ENCODE data around the gene ZNF2. TPM values are rescaled to one million over a fixed set of nuclear protein-coding genes. Genes with fewer than 3 reads are reported as not detected.
"Not testable (repeated sequence)": the region's sequence is repeated elsewhere in the genome, so short reads cannot be mapped to it uniquely, and the experiment has no call there.

The ZNF2 gene
- total RNA-seq, 1 experiment from 2014 or later = 4.2 TPM

GRCh38 chr2:95171902-95172301 is 6.3 kb downstream of the ZNF2 start:
- Histone ChIP-seq H3K9me3 (replicated peaks) (no peaks in the 10 kb centered on the region), H3K27me3 (replicated peaks) (no peaks in the 10 kb centered on the region), H3K4me3 (no peak overlapping the region), H3K36me3 (no peaks in the 10 kb centered on the region), H3K27ac (no peak overlapping the region), H3K4me1 (replicated peaks) (no peaks in the 10 kb centered on the region; the same call in 1 of the 2 replicates)
- no peak for DNase-seq (ENCODE audit: low read depth in 1 of 2, low spot score in 2 of 2)

DNA sequence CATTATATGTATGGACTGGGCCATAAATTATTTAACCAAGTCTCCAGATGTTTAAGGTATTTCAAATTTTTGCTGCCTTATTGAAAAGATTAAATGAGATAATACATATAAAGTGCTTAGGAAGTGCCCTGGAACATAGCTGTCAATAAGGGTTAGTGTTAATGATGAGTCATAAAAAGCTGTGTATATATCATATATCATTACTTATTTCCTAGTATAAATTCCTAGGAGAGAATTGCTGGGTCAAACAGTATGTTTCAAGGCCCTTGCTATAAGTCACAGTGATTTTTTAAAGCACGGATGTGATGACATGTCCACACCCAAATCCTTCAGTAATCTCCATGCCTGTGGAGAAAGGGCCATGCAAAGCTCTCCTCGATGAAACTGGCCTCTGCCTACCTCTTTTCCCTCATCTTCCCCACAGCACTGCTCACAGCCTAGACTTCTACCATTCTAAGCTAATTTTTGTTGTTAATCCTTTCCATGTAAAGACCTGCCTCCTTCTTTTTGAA is 8.5 kb downstream of the ZNF2 start:
- Histone ChIP-seq H3K4me3 (no peak overlapping the region), H3K27me3 (replicated peaks) (no peaks in the 10 kb centered on the region), H3K4me1 (replicated peaks) (no peaks in the 10 kb centered on the region), H3K36me3 (0 out of 2 replicates have a peak, but pooled peaks cover 4% of the 10 kb centered on the region), H3K9me3 (replicated peaks) (no peaks in the 10 kb centered on the region), H3K27ac (no peak overlapping the region)
- DNase-seq (ENCODE audit: low read depth in 1 of 2, low spot score in 2 of 2) = no peak

- H3K27ac ChIP-seq = no peak overlapping the region
- peaks cover 3% of the 10 kb centered on the region; the same call in 1 of the 2 replicates for H3K9me3 ChIP-seq (replicated peaks)
- DNase-seq (ENCODE audit: low read depth in 1 of 2, low spot score in 2 of 2) = no peak
- peaks cover 31% of the 10 kb centered on the region for H3K36me3 ChIP-seq
- H3K4me3 ChIP-seq = no peak overlapping the region
- H3K4me1 ChIP-seq (replicated peaks) = no peaks in the 10 kb centered on the region
- no peaks in the 10 kb centered on the region for H3K27me3 ChIP-seq (replicated peaks)
These were observed 13.8 kb downstream of the ZNF2 start for GRCh38 chr2:95179451-95179850.

DNA sequence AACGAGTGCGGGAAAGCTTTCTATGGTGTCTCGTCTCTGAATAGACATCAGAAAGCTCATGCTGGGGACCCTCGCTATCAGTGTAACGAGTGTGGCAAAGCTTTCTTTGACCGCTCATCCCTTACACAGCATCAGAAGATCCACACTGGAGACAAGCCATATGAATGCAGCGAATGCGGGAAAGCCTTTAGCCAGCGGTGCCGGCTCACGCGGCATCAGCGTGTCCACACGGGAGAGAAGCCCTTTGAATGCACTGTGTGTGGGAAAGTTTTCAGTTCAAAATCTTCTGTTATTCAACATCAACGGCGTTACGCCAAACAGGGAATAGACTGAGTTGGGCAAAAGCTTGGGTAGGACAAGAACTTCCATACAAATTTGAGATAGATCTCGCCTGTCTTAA is 16.2 kb downstream of the ZNF2 start:
- Histone ChIP-seq H3K9me3 (replicated peaks) (peaks cover 3% of the 10 kb centered on the region; the same call in 1 of the 2 replicates), H3K4me3 (no peak overlapping the region), H3K27me3 (replicated peaks) (no peaks in the 10 kb centered on the region), H3K36me3 (peaks cover 31% of the 10 kb centered on the region), H3K27ac (no peak overlapping the region), H3K4me1 (replicated peaks) (no peaks in the 10 kb centered on the region)
- DNase-seq (ENCODE audit: low read depth in 1 of 2, low spot score in 2 of 2) = no peak

DNA sequence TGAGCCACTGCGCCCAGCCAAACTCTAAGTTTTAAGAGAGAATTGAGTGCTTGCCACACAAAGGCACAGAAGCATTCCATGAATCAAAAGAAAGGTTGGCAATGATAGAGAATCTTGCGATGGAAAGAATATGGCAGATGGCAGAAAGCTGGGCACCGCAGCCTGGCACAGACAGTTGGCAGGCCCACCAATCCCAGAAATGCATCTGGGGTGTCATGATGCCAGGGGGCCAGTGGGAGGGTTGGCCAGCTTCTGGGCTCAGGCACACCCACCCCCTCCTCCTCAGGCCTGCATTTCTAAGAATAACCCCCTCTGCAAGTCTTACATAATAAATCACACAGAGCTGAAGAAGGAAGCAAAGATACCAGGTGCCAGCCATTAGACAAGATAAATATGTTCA is 19.6 kb downstream of the ZNF2 start:
- Histone ChIP-seq H3K4me3 (no peak overlapping the region), H3K36me3 (peaks cover 27% of the 10 kb centered on the region), H3K4me1 (replicated peaks) (no peaks in the 10 kb centered on the region), H3K27ac (no peak overlapping the region), H3K27me3 (replicated peaks) (no peaks in the 10 kb centered on the region), H3K9me3 (replicated peaks) (peaks cover 3% of the 10 kb centered on the region; the same call in 1 of the 2 replicates)
- no peak for DNase-seq (ENCODE audit: low read depth in 1 of 2, low spot score in 2 of 2)

DNA sequence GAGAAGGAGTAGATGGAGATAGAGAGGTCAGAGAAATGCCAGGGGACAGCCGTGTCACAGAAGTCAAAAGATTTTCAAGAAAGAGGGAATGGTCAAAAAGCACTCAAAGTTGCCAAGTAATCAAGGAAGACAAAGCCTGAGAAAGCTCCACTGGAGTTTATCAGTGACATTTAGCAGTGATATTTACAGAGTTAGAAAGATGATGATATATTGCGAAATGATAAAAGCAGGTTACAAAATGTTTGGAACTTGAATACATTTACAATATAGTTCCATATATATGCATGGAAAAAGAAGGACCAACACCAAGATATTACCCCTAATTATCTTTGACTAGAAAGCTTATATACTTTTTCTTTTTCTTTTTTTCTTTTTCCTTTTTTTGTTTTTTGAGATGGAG is 20.4 kb downstream of the ZNF2 start:
- Histone ChIP-seq H3K27ac (no peak overlapping the region), H3K4me3 (no peak overlapping the region), H3K27me3 (replicated peaks) (no peaks in the 10 kb centered on the region; the same call in 1 of the 2 replicates), H3K36me3 (peaks cover 21% of the 10 kb centered on the region), H3K4me1 (replicated peaks) (no peaks in the 10 kb centered on the region), H3K9me3 (replicated peaks) (no peaks in the 10 kb centered on the region; the same call in 1 of the 2 replicates)
- no peak for DNase-seq (ENCODE audit: low read depth in 1 of 2, low spot score in 2 of 2)

GRCh38 chr2:95192956-95193355 is 27.3 kb downstream of the ZNF2 start:
- H3K4me3 ChIP-seq; H3K4me1 ChIP-seq (replicated peaks); H3K36me3 ChIP-seq; H3K27ac ChIP-seq; H3K9me3 ChIP-seq (replicated peaks); H3K27me3 ChIP-seq (replicated peaks): not testable (repeated sequence)
- DNase-seq (ENCODE audit: low read depth in 1 of 2, low spot score in 2 of 2) = peak in 1 of 2 experiments; percentile 52

DNA sequence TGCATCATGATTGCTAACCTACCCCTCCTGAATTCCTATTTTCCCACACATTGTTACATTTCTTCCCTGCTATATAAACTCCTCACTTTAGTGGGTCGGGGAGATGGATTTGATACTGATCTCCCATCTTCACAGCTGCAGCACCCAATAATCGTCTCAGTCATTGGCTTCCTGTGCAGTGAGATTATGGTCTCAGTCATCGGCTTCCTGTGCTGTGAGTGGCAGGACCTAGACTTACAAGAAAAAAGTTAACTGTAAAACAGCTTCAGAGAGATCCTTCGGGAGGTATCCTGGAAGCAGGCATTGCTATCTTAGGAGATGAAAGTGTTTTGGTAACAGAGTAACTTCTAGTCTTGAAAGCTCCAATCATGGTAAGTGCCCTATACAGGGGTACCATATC is 38.3 kb downstream of the ZNF2 start:
- H3K27ac ChIP-seq = no peak overlapping the region
- H3K4me3 ChIP-seq = no peak overlapping the region
- H3K4me1 ChIP-seq (replicated peaks) = peaks cover 5% of the 10 kb centered on the region; the same call in 1 of the 2 replicates
- DNase-seq (ENCODE audit: low read depth in 1 of 2, low spot score in 2 of 2) = no peak
- H3K9me3 ChIP-seq (replicated peaks) = 0 out of 2 replicates have a peak, but pooled peaks cover 2% of the 10 kb centered on the region
- no peaks in the 10 kb centered on the region for H3K27me3 ChIP-seq (replicated peaks)
- no peaks in the 10 kb centered on the region for H3K36me3 ChIP-seq

DNA sequence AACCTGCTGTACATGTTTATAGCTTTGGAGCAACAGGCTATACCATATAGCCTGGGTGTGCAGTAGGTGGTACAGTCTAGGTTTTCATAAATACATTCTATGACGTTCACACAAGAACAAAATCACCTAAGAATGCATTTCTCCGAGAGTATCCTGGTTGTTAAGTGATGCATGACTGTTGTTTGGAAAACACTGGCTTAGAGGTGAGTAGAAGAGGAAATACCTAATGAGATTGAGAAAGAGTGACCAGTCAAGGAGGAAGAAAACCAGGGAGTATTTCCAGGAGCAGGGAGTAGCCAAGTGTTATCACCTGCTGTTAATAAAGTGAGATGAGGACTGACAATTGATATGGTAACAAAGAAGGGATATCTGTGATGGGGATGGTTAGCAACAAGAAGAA is 38.8 kb downstream of the ZNF2 start:
- no peaks in the 10 kb centered on the region for H3K36me3 ChIP-seq
- H3K9me3 ChIP-seq (replicated peaks) = 0 out of 2 replicates have a peak, but pooled peaks cover 2% of the 10 kb centered on the region
- peaks cover 5% of the 10 kb centered on the region; the same call in 1 of the 2 replicates for H3K4me1 ChIP-seq (replicated peaks)
- no peak for DNase-seq (ENCODE audit: low read depth in 1 of 2, low spot score in 2 of 2)
- H3K4me3 ChIP-seq = no peak overlapping the region
- no peaks in the 10 kb centered on the region for H3K27me3 ChIP-seq (replicated peaks)
- no peak overlapping the region for H3K27ac ChIP-seq

- H3K9me3 ChIP-seq (replicated peaks) = 0 out of 2 replicates have a peak, but pooled peaks cover 2% of the 10 kb centered on the region
- H3K27me3 ChIP-seq (replicated peaks) = no peaks in the 10 kb centered on the region
- no peaks in the 10 kb centered on the region for H3K36me3 ChIP-seq
- peaks cover 5% of the 10 kb centered on the region; the same call in 1 of the 2 replicates for H3K4me1 ChIP-seq (replicated peaks)
- H3K27ac ChIP-seq = no peak overlapping the region
- no peak for DNase-seq (ENCODE audit: low read depth in 1 of 2, low spot score in 2 of 2)
- no peak overlapping the region for H3K4me3 ChIP-seq
These were observed 40.5 kb downstream of the ZNF2 start for GRCh38 chr2:95206096-95206495.

- peak; percentile 75 to 83 for DNase-seq (ENCODE audit: low read depth in 1 of 2, low spot score in 2 of 2)
- Histone ChIP-seq H3K27me3 (replicated peaks) (no peaks in the 10 kb centered on the region), H3K4me3 (peak within 1 kb of the TSS; percentile 47), H3K27ac (no peak within 1 kb of the TSS), H3K4me1 (replicated peaks) (peaks cover 5% of the 10 kb centered on the region; the same call in 1 of the 2 replicates), H3K9me3 (replicated peaks) (peaks cover 9% of the 10 kb centered on the region; the same call in 1 of the 2 replicates), H3K36me3 (no peaks in the 10 kb centered on the region)
These were observed 41.7 kb downstream of the ZNF2 start, which contains the start of gene ZNF892 for GRCh38 chr2:95207111-95207961. ZNF892 (plus strand) TSS chr2:95207521; CDS start chr2:95207816, 295 bp downstream.

- H3K4me1 ChIP-seq (replicated peaks) = peaks cover 5% of the 10 kb centered on the region; the same call in 1 of the 2 replicates
- H3K27ac ChIP-seq = no peak overlapping the region
- no peaks in the 10 kb centered on the region for H3K36me3 ChIP-seq
- H3K4me3 ChIP-seq = no peak overlapping the region
- peaks cover 15% of the 10 kb centered on the region for H3K9me3 ChIP-seq (replicated peaks)
- H3K27me3 ChIP-seq (replicated peaks) = no peaks in the 10 kb centered on the region
- no peak for DNase-seq (ENCODE audit: low read depth in 1 of 2, low spot score in 2 of 2)
These were observed 42.5 kb downstream of the ZNF2 start for GRCh38 chr2:95208106-95208505.

- H3K27me3 ChIP-seq (replicated peaks) = no peaks in the 10 kb centered on the region
- H3K9me3 ChIP-seq (replicated peaks) = peaks cover 43% of the 10 kb centered on the region
- H3K36me3 ChIP-seq = no peaks in the 10 kb centered on the region
- no peaks in the 10 kb centered on the region for H3K4me1 ChIP-seq (replicated peaks)
- H3K27ac ChIP-seq = no peak overlapping the region
- H3K4me3 ChIP-seq = no peak overlapping the region
- DNase-seq (ENCODE audit: low read depth in 1 of 2, low spot score in 2 of 2) = no peak
These were observed 49.5 kb downstream of the ZNF2 start for GRCh38 chr2:95215018-95215612.

DNA sequence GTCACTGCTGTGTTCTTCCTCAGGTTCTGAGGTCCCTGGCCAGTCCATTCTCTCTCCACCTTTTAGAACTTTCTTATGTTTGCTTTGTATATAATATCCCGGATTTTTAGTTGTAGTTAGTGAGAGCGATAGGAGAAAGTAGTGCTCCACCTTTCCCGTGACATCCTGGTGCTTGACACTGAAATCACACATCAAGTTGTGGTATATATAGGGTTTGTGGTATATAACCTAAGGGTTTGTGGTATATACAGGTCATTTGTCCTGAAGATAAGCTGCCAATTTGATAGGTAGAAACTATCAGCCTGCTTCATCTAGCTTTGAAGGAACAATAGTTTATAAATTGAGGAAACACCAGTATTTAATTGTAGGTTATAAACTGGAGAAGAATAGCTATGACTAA is 54.8 kb downstream of the ZNF2 start:
- no peak overlapping the region for H3K27ac ChIP-seq
- no peaks in the 10 kb centered on the region for H3K27me3 ChIP-seq (replicated peaks)
- DNase-seq (ENCODE audit: low read depth in 1 of 2, low spot score in 2 of 2) = no peak
- no peaks in the 10 kb centered on the region for H3K4me1 ChIP-seq (replicated peaks)
- H3K4me3 ChIP-seq = no peak overlapping the region
- H3K36me3 ChIP-seq = no peaks in the 10 kb centered on the region
- peaks cover 19% of the 10 kb centered on the region for H3K9me3 ChIP-seq (replicated peaks)

Data from SJSA1 (cell line).